GM23338 (cell line): ENCODE measurements around the gene PKD1. TPM values are rescaled to one million over a fixed set of nuclear protein-coding genes. Genes with fewer than 3 reads are reported as not detected.

ENCODE experiments used
- ATAC-seq: fragments of 200-7000 bp; cut with Tn5 transposase; 3 replicates; pipeline ENCODE4 v1.9.1; 2020
- DNase-seq: peaks from one replicate; pipeline ENCODE4 v3.0.0-alpha.2; 2015; ENCODE audit warnings: low spot score
- H2AFZ ChIP-seq: fragments of 200-600 bp; sonication (generic); 2 replicates; pipeline ENCODE4 v1.8.0; 2016; ENCODE audit warnings: antibody characterized with exemption, mild to moderate bottlenecking, moderate library complexity
- H3F3A ChIP-seq: fragments of 200-600 bp; sonication (generic); replicated peaks from 2 replicates; pipeline ENCODE4 v1.8.0; 2017; ENCODE audit warnings: antibody characterized with exemption, mixed run types, low read depth
- H3K27ac ChIP-seq: fragments of 200-600 bp; sonication (generic); 2 replicates; pipeline ENCODE4 v1.6.1; 2016; ENCODE audit warnings: low read depth
- H3K27me3 ChIP-seq: fragments of 200-600 bp; sonication (generic); 2 replicates; pipeline ENCODE4 v1.8.0; 2016; ENCODE audit warnings: mild to moderate bottlenecking, mixed run types, moderate library complexity; ENCODE audit not compliant: insufficient read depth
- H3K36me3 ChIP-seq: fragments of 200-600 bp; sonication (generic); 2 replicates; pipeline ENCODE4 v1.8.0; 2016; ENCODE audit warnings: mild to moderate bottlenecking; ENCODE audit not compliant: insufficient read depth
- H3K4me1 ChIP-seq: fragments of 200-600 bp; sonication (generic); 2 replicates; pipeline ENCODE4 v1.8.0; 2016; ENCODE audit warnings: mild to moderate bottlenecking, moderate library complexity; ENCODE audit not compliant: insufficient read depth
- H3K4me2 ChIP-seq: fragments of 200-600 bp; sonication (generic); 2 replicates; pipeline ENCODE4 v1.7.1; 2017; ENCODE audit warnings: mixed run types
- H3K4me3 ChIP-seq: fragments of 200-600 bp; sonication (generic); 2 replicates; pipeline ENCODE4 v1.6.1; 2016; ENCODE audit warnings: mixed run types
- H3K79me2 ChIP-seq: fragments of 200-600 bp; sonication (generic); replicated peaks from 2 replicates; pipeline ENCODE4 v1.8.0; 2017; ENCODE audit warnings: mild to moderate bottlenecking; ENCODE audit not compliant: insufficient read depth
- H3K9me2 ChIP-seq: fragments of 200-600 bp; sonication (generic); 2 replicates; pipeline ENCODE4 v1.8.0; 2017; ENCODE audit not compliant: insufficient read depth
- H4K20me1 ChIP-seq: fragments of 200-600 bp; sonication (generic); replicated peaks from 2 replicates; pipeline ENCODE4 v1.8.0; 2017; ENCODE audit warnings: mild to moderate bottlenecking; ENCODE audit not compliant: insufficient read depth
- H3K27ac Mint-ChIP-seq: 2 replicates; pipeline ENCODE4 v1.8.0; 2020; ENCODE audit warnings: inconsistent platforms, mild to moderate bottlenecking, moderate library complexity, mixed read lengths
- H3K27me3 Mint-ChIP-seq: 3 replicates; pipeline ENCODE4 v1.8.0; 2022; ENCODE audit warnings: low read depth, mild to moderate bottlenecking, moderate library complexity, mixed read lengths, inconsistent platforms; ENCODE audit not compliant: insufficient read depth, poor library complexity
- H3K36me3 Mint-ChIP-seq: 3 replicates; pipeline ENCODE4 v1.8.0; 2021; ENCODE audit warnings: low read depth, mild to moderate bottlenecking, inconsistent platforms, moderate library complexity, mixed read lengths
- H3K4me1 Mint-ChIP-seq: 3 replicates; pipeline ENCODE4 v1.8.0; 2020; ENCODE audit warnings: mild to moderate bottlenecking, inconsistent platforms, mixed read lengths
- H3K4me3 Mint-ChIP-seq: 3 replicates; pipeline ENCODE4 v1.8.0; 2021; ENCODE audit warnings: moderate library complexity, mild to moderate bottlenecking, inconsistent platforms, mixed read lengths
- H3K9me3 Mint-ChIP-seq: 3 replicates; pipeline ENCODE4 v1.8.0; 2020; ENCODE audit warnings: moderate library complexity, mild to moderate bottlenecking, inconsistent platforms, mixed read lengths
- CREB1 ChIP-seq: fragments of 250-450 bp; sonication (Bioruptor Pico); IDR thresholded peaks from 2 replicates; pipeline ENCODE4 v1.5.0; 2020; ENCODE audit warnings: low read depth, mild to moderate bottlenecking, moderate library complexity
- CTCF ChIP-seq, 2 experiments: fragments of 200-600 bp in 1 of 2; sonication (generic) in 1 of 2; conservative IDR thresholded peaks; 2 replicates each; pipeline versions ENCODE4 v1.5.1 to v1.6.1; 2016 to 2017; ENCODE audit warnings: antibody characterized with exemption in 2 of 2, low read depth in 2 of 2, mild to moderate bottlenecking in 2 of 2, moderate library complexity in 1 of 2
- ETS1 ChIP-seq: IDR thresholded peaks from 2 replicates; pipeline ENCODE4 v1.6.1; 2016; ENCODE audit warnings: antibody characterized with exemption
- EZH2 ChIP-seq: fragments of 200-600 bp; sonication (generic); IDR thresholded peaks from one replicate; pipeline ENCODE4 v1.8.0; 2017; ENCODE audit warnings: antibody characterized with exemption, mild to moderate bottlenecking, low read depth; ENCODE audit not compliant: unreplicated experiment
- EZH2phosphoT487 ChIP-seq: fragments of 200-600 bp; sonication (generic); IDR thresholded peaks from one replicate; pipeline ENCODE4 v1.8.1; 2018; ENCODE audit warnings: antibody characterized with exemption; ENCODE audit not compliant: unreplicated experiment
- JUNB ChIP-seq: IDR thresholded peaks from one replicate; pipeline ENCODE4 v1.6.1; 2016; ENCODE audit warnings: antibody characterized with exemption; ENCODE audit not compliant: unreplicated experiment
- NANOG ChIP-seq: IDR thresholded peaks from 2 replicates; pipeline ENCODE4 v1.6.1; 2016; ENCODE audit warnings: antibody characterized with exemption, borderline replicate concordance
- POLR2AphosphoS5 ChIP-seq: IDR thresholded peaks from 2 replicates; pipeline ENCODE4 v1.6.1; 2016; ENCODE audit warnings: antibody characterized with exemption, low read depth
- REST ChIP-seq: IDR thresholded peaks from one replicate; pipeline ENCODE4 v1.6.1; 2018; ENCODE audit warnings: antibody characterized with exemption; ENCODE audit not compliant: unreplicated experiment
- STAT1 ChIP-seq: IDR thresholded peaks from one replicate; pipeline ENCODE4 v1.6.1; 2016; ENCODE audit warnings: antibody characterized with exemption; ENCODE audit not compliant: unreplicated experiment
- ZNF114 ChIP-seq: fragments of 250-450 bp; sonication (Bioruptor Pico); IDR thresholded peaks from 2 replicates; pipeline ENCODE4 v1.5.0; 2020; ENCODE audit warnings: mild to moderate bottlenecking, moderate library complexity
- ZNF331 ChIP-seq: fragments of 250-450 bp; sonication (Bioruptor Pico); IDR thresholded peaks from 2 replicates; pipeline ENCODE4 v1.5.0; 2020; ENCODE audit warnings: low read depth, mild to moderate bottlenecking, moderate library complexity
- ZNF462 ChIP-seq: fragments of 250-450 bp; sonication (Bioruptor Pico); IDR thresholded peaks from 2 replicates; pipeline ENCODE4 v1.5.0; 2020; ENCODE audit warnings: mild to moderate bottlenecking, moderate library complexity
- polyA plus RNA-seq: library from polyadenylated mRNA; unstranded; fragments of >200 nt; fragmentation: Nextera tagmentation; extraction: Ambion mirVana; gene quantifications from 2 replicates; pipeline ENCODE4 v1.2.1, GENCODE V29; 2016
- total RNA-seq: library from RNA; depleted of rRNA; stranded (reverse); fragments of >200 nt; shearing (Covaris generic); gene quantifications from 2 replicates; pipeline ENCODE4 v1.2.3, GENCODE V29; 2014

The PKD1 gene
- total and polyA plus RNA-seq, 2 experiments from 2014 or later, result 21.1 to 107 TPM

GRCh38 chr16:2060346-2060745 lies 75.4 kb downstream of the PKD1 start:
- peaks cover 12% of the 10 kb centered on the region; the same call in 2 of the 3 replicates for H3K36me3 Mint-ChIP-seq
- H3K4me3 ChIP-seq, result no peak overlapping the region
- H3K36me3 ChIP-seq, result no peaks in the 10 kb centered on the region
- no peaks in the 10 kb centered on the region for H3K79me2 ChIP-seq
- H3K27me3 ChIP-seq, result no peaks in the 10 kb centered on the region
- H3K27ac ChIP-seq, result no peak overlapping the region
- H3K27ac Mint-ChIP-seq, result no peak overlapping the region
- H3K4me3 Mint-ChIP-seq, result no peak overlapping the region
- H3K27me3 Mint-ChIP-seq, result peaks cover 12% of the 10 kb centered on the region
- no peak overlapping the region for H3K4me2 ChIP-seq
- TF ChIP-seq ZNF331, result no peak
- no peak for TF ChIP-seq EZH2
- TF ChIP-seq ETS1, result no peak
- no peak for TF ChIP-seq NANOG
- TF ChIP-seq STAT1, result no peak
- no peak for TF ChIP-seq EZH2phosphoT487
- no peak for TF ChIP-seq CTCF (conservative IDR thresholded peaks at IDR 0.05; ENCODE audit: low read depth in 2 of 2)
- no peak for TF ChIP-seq JUNB
- TF ChIP-seq CREB1 (CRISPR knock-in tag), result no peak
- TF ChIP-seq REST, result no peak
- no peak for TF ChIP-seq POLR2AphosphoS5
- TF ChIP-seq ZNF114 (CRISPR knock-in tag), result no peak
- TF ChIP-seq ZNF462 (CRISPR knock-in tag), result no peak
- H4K20me1 ChIP-seq, result no peaks in the 10 kb centered on the region; the same call in 1 of the 2 replicates
- DNase-seq (no peak), ATAC-seq (no peak)
- no peak overlapping the region for H2AFZ ChIP-seq
- no peaks in the 10 kb centered on the region for H3K4me1 Mint-ChIP-seq
- H3K9me2 ChIP-seq, result no peaks in the 10 kb centered on the region
- no peaks in the 10 kb centered on the region for H3K4me1 ChIP-seq
- H3K9me3 Mint-ChIP-seq, result no peaks in the 10 kb centered on the region
- H3F3A ChIP-seq, result no peaks in the 10 kb centered on the region
